Natural killer cell (primary cell): ENCODE measurements around the gene NUDT3. TPM values are rescaled to one million over a fixed set of nuclear protein-coding genes. Genes with fewer than 3 reads are reported as not detected.
"Not testable (repeated sequence)": the region's sequence is repeated elsewhere in the genome, so short reads cannot be mapped to it uniquely, and the experiment has no call there.

Experiments used
- ATAC-seq, 3 donors: fragments of 150-1000 bp in 2 of 3; fragments of 200-7000 bp in 1 of 3; cut with Tn5 transposase; 1 replicate in 1 of 3; 2 replicates in 2 of 3; pipeline ENCODE4 v1.10.0; 2021; ENCODE audit warnings: mild to moderate bottlenecking in 2 of 3, moderate library complexity in 2 of 3
- DNase-seq, 2 donors: peaks; one replicate each; pipeline versions ENCODE4 v3.0.0 to v3.0.0-alpha.2; 2013 to 2021; ENCODE audit warnings: mixed read lengths in 1 of 2
- H3K27ac ChIP-seq: one replicate; pipeline ENCODE4 v1.5.1; 2013; ENCODE audit warnings: mild to moderate bottlenecking, low read length
- H3K27me3 ChIP-seq: one replicate; pipeline ENCODE4 v1.6.1; 2013; ENCODE audit warnings: low read length; ENCODE audit not compliant: control insufficient read depth, insufficient read depth
- H3K36me3 ChIP-seq: one replicate; pipeline ENCODE4 v1.6.1; 2013; ENCODE audit warnings: low read length; ENCODE audit not compliant: control insufficient read depth, insufficient read depth
- H3K4me1 ChIP-seq: one replicate; pipeline ENCODE4 v1.6.1; 2013; ENCODE audit warnings: low read length; ENCODE audit not compliant: control insufficient read depth, insufficient read depth
- H3K4me3 ChIP-seq: one replicate; pipeline ENCODE4 v1.5.1; 2013; ENCODE audit warnings: low read length
- H3K9me3 ChIP-seq: one replicate; pipeline ENCODE4 v1.6.1; 2013; ENCODE audit warnings: low read length; ENCODE audit not compliant: control insufficient read depth, insufficient read depth
- H3K27ac Mint-ChIP-seq, 2 donors: one replicate each; pipeline ENCODE4 v1.8.0; 2022; ENCODE audit warnings: mild to moderate bottlenecking in 2 of 2, mixed read lengths in 2 of 2, moderate library complexity in 1 of 2
- H3K27me3 Mint-ChIP-seq, 2 donors: one replicate each; pipeline ENCODE4 v1.8.0; 2022; ENCODE audit warnings: low read depth in 2 of 2, mixed read lengths in 2 of 2
- H3K36me3 Mint-ChIP-seq: one replicate; pipeline ENCODE4 v1.8.0; 2022; ENCODE audit warnings: mixed read lengths
- H3K4me1 Mint-ChIP-seq, 2 donors: one replicate each; pipeline ENCODE4 v1.8.0; 2022; ENCODE audit warnings: mixed read lengths in 2 of 2
- H3K4me3 Mint-ChIP-seq: one replicate; pipeline ENCODE4 v1.8.0; 2022; ENCODE audit warnings: mild to moderate bottlenecking, moderate library complexity, mixed read lengths
- H3K9me3 Mint-ChIP-seq, 2 donors: one replicate each; pipeline ENCODE4 v1.8.0; 2022; ENCODE audit warnings: mixed read lengths in 2 of 2
- WGBS: methylation state at CpG from one replicate; pipeline ENCODE4 v1.1.7; 2013; ENCODE audit warnings: missing lambda C conversion rate; ENCODE audit not compliant: insufficient coverage; 5-methylcytosine and 5-hydroxymethylcytosine counted together
- intact Hi-C: fragments of 100-400 bp; cut with micrococcal nuclease; formaldehyde crosslinking; loops from one replicate; pipeline ENCODE4 v1.14.2; 2022
- total RNA-seq, 4 donors: library from RNA; stranded (reverse); fragments of 120-200 nt in 1 of 4; gene quantifications; one replicate each; pipeline versions ENCODE4 v1.2.3 to v1.2.4, GENCODE V29; 2013 to 2022
- TF ChIP-seq, protein P1 (sequence below): fragments of 200-600 bp; IDR thresholded peaks from one replicate; pipeline ENCODE4 v1.8.0; 2022; ENCODE audit warnings: antibody characterized with exemption

Gene NUDT3
- total RNA-seq, 3 donors from 2014 or later (not counting 1 experiment from before 2014, with no cell fraction given) = 22.0 to 26.3 (median 26.1) TPM

DNA sequence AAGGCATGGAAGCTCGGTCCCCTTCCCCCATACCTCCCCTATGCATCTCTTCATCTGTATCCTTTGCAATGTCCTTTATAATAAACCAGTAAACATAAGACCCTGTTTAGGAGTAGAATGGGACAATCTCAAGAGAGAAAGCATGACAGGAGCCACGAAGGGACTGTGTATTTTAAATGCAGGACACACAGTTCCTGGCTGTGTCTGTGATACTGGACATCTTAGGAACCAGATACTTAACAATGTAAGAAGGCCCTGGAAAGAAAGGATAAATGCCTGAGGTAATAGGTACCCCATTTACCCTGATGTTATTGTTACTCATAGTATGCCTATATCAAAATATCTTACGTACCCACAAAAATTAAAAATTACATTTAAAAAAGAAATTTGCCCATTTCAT is 36.6 kb downstream of the NUDT3 start:
- no peak overlapping the region for H3K27ac ChIP-seq

DNA sequence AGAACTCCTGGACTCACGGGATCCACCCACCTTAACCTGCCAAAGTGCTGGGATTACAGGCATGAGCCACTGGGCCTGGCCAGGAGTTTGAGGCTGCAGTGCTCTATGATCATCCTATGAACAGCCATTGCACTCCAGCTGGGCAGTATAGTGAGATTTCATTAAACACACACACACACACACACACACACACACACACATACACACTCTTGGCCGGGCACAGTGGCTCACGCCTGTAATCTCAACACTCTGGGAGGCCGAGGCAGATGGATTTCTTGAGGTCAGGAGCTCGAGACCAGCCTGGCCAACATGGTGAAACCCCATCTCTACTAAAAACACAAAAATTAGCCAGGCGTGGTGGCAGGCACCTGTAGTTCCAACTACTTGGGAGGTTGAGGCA is 38.2 kb downstream of the NUDT3 start:
- intact Hi-C loops, H3K4me3 Mint-ChIP-seq, H3K27me3 Mint-ChIP-seq, H3K27me3 ChIP-seq, H3K4me3 ChIP-seq, ATAC-seq, H3K27ac ChIP-seq, H3K27ac Mint-ChIP-seq, H3K36me3 ChIP-seq, H3K36me3 Mint-ChIP-seq, H3K4me1 ChIP-seq, H3K9me3 ChIP-seq, DNase-seq, H3K9me3 Mint-ChIP-seq: not testable (repeated sequence)
- peaks cover 7 to 11% of the 10 kb centered on the region in 2 donors for H3K4me1 Mint-ChIP-seq
- WGBS = 96% methylated on average over 6 of the region's 6 CpGs

More for the DNA sequence above, 36.6 kb downstream of the NUDT3 start:
- TF ChIP-seq, protein P1, sequence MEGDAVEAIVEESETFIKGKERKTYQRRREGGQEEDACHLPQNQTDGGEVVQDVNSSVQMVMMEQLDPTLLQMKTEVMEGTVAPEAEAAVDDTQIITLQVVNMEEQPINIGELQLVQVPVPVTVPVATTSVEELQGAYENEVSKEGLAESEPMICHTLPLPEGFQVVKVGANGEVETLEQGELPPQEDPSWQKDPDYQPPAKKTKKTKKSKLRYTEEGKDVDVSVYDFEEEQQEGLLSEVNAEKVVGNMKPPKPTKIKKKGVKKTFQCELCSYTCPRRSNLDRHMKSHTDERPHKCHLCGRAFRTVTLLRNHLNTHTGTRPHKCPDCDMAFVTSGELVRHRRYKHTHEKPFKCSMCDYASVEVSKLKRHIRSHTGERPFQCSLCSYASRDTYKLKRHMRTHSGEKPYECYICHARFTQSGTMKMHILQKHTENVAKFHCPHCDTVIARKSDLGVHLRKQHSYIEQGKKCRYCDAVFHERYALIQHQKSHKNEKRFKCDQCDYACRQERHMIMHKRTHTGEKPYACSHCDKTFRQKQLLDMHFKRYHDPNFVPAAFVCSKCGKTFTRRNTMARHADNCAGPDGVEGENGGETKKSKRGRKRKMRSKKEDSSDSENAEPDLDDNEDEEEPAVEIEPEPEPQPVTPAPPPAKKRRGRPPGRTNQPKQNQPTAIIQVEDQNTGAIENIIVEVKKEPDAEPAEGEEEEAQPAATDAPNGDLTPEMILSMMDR = no peak
- no peaks in the 10 kb centered on the region for H3K27me3 ChIP-seq
- ATAC-seq = no peak
- Mint-ChIP-seq H3K27ac (no peak overlapping the region), H3K4me1 (peaks cover 16 to 20% of the 10 kb centered on the region in 2 donors), H3K4me3 (no peak overlapping the region), H3K36me3 (no peaks in the 10 kb centered on the region), H3K9me3 (no peaks in the 10 kb centered on the region), H3K27me3 (no peaks in the 10 kb centered on the region)
- no peak for DNase-seq
- H3K9me3 ChIP-seq = no peaks in the 10 kb centered on the region
- H3K4me3 ChIP-seq = no peak overlapping the region
- no peaks in the 10 kb centered on the region for H3K4me1 ChIP-seq
- H3K36me3 ChIP-seq = no peaks in the 10 kb centered on the region
- intact Hi-C loops = no loop called here
- WGBS = 93% methylated on average over 2 of the region's 3 CpGs

DNA sequence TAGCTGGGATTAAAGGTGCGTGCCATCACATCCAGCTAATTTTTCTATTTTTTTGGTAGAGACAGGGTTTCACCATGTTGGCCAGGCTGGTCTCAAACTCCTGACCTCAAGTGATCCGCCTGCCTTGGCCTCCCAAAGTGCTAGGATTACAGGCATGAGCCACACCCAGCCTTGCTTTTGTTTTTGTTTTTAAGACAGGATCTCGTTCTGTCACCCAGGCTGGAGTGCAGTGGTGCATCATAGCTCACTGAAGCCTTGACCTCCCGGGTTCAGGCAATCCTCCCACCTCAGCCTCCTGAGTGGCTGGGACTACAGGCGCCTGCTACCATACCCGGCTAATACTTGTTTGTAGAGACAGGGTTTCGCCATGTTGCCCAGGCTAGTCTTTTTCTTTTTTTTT is 38.9 kb downstream of the NUDT3 start:
- H3K4me1 Mint-ChIP-seq = peaks cover 12 to 17% of the 10 kb centered on the region in 2 donors
- ATAC-seq, H3K36me3 Mint-ChIP-seq, H3K9me3 ChIP-seq, H3K4me3 Mint-ChIP-seq, H3K27me3 Mint-ChIP-seq, H3K36me3 ChIP-seq, H3K27ac Mint-ChIP-seq, H3K4me3 ChIP-seq, H3K4me1 ChIP-seq, DNase-seq, H3K27me3 ChIP-seq, H3K27ac ChIP-seq, intact Hi-C loops, H3K9me3 Mint-ChIP-seq: not testable (repeated sequence)
- WGBS = 91% methylated on average over 7 of the region's 7 CpGs

DNA sequence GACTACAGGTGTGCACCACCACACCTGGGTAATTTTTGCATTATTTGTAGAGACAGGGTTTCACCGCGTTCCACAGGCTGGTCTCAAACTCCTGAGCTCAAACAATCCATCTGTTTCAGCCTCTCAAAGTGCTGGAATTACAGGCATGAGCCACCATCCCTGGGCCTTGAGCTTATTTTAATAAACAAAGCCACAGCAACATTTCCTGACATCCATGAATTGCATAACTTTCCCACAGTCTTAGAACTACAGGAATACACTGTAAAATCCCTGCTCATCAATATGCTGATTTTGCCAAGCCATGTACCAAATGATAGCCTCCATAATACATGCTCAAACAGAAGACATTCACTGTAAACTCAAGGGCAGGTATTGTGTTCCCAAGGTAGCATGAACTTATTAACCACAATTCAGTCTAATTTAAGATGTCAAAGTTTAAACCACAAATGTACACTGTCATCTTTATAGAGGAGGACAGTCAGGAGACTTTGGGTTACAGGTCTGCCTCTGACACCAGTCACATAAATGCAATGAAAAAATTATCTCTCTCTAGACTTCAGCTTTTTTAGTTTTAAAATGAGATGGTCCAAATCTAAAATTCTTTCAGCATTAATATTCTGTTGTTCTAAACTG is 40.0 kb downstream of the NUDT3 start:
- DNase-seq (no peak), ATAC-seq (no peak)
- Histone ChIP-seq H3K4me1 (no peaks in the 10 kb centered on the region), H3K9me3 (no peaks in the 10 kb centered on the region), H3K27me3 (no peaks in the 10 kb centered on the region), H3K4me3 (no peak overlapping the region), H3K36me3 (no peaks in the 10 kb centered on the region), H3K27ac (no peak overlapping the region)
- H3K36me3 Mint-ChIP-seq = no peaks in the 10 kb centered on the region
- WGBS = 95% methylated on average over 2 of the region's 2 CpGs
- intact Hi-C loops = no loop called here
- no peaks in the 10 kb centered on the region for H3K27me3 Mint-ChIP-seq
- H3K27ac Mint-ChIP-seq = no peak overlapping the region
- peaks cover 13 to 20% of the 10 kb centered on the region in 2 donors for H3K4me1 Mint-ChIP-seq
- TF ChIP-seq, protein P1 = no peak
- no peak overlapping the region for H3K4me3 Mint-ChIP-seq
- H3K9me3 Mint-ChIP-seq = no peaks in the 10 kb centered on the region
